Heart left ventricle (tissue), 16 donors: ENCODE data around the gene NFX1. TPM values are rescaled to one million over a fixed set of nuclear protein-coding genes. Genes with fewer than 3 reads are reported as not detected.

ENCODE experiments used
- ATAC-seq, 4 donors: fragments of 200-7000 bp; cut with Tn5 transposase; one replicate each; pipeline ENCODE4 v1.9.1; 2020 to 2022; ENCODE audit warnings: moderate library complexity in 4 of 4, mild to moderate bottlenecking in 3 of 4, moderate number of reproducible peaks in 1 of 4
- DNase-seq, 5 donors: peaks; one replicate each; pipeline ENCODE4 v3.0.0-alpha.2; 2020
- H3K27ac ChIP-seq, 12 donors: fragments of 200-600 bp; sonication (generic) in 4 of 12; one replicate each; pipeline versions ENCODE4 v1.5.0 to v1.8.0; 2016 to 2022; ENCODE audit warnings: mild to moderate bottlenecking in 2 of 12
- H3K27me3 ChIP-seq, 9 donors: fragments of 200-600 bp; sonication (generic) in 2 of 9; one replicate each; pipeline versions ENCODE4 v1.5.1 to v1.8.0; 2016 to 2022; ENCODE audit warnings: mild to moderate bottlenecking in 3 of 9
- H3K36me3 ChIP-seq, 9 donors: fragments of 200-600 bp; sonication (generic) in 2 of 9; one replicate each; pipeline versions ENCODE4 v1.5.0 to v1.8.0; 2018 to 2022; ENCODE audit warnings: mild to moderate bottlenecking in 2 of 9
- H3K4me1 ChIP-seq, 12 donors: fragments of 200-600 bp; sonication (generic) in 4 of 12; one replicate each; pipeline versions ENCODE4 v1.5.0 to v1.8.0; 2016 to 2022; ENCODE audit warnings: mild to moderate bottlenecking in 3 of 12
- H3K4me3 ChIP-seq, 12 donors: fragments of 200-600 bp; sonication (generic) in 4 of 12; one replicate each; pipeline versions ENCODE4 v1.5.0 to v1.8.0; 2017 to 2022; ENCODE audit warnings: mild to moderate bottlenecking in 9 of 12, moderate library complexity in 4 of 12
- H3K9me3 ChIP-seq, 12 donors: fragments of 200-600 bp; sonication (generic) in 4 of 12; one replicate each; pipeline versions ENCODE4 v1.5.0 to v1.8.0; 2016 to 2022; ENCODE audit warnings: mild to moderate bottlenecking in 1 of 12
- POLR2A ChIP-seq, 2 donors: fragments of 450-650 bp; IDR thresholded peaks; one replicate each; pipeline ENCODE4 v1.6.1; 2017; ENCODE audit warnings: antibody characterized with exemption in 2 of 2, mild to moderate bottlenecking in 2 of 2, moderate library complexity in 2 of 2
- WGBS, 4 donors: extraction: QIAGEN DNeasy Blood & Tissue Kit in 2 of 4; methylation state at CpG; one replicate each; pipeline versions ENCODE4 v1.1.5 to v1.1.7; 2013 to 2018; 5-methylcytosine and 5-hydroxymethylcytosine counted together
- intact Hi-C, 10 donors: fragments of 100-400 bp; cut with DNase I; formaldehyde crosslinking; loops; one replicate each; pipeline versions ENCODE4 v1.11.1 to v1.14.2; 2022
- polyA plus RNA-seq, 2 donors: library from polyadenylated mRNA; stranded (reverse); fragments of 200-250 nt; gene quantifications; one replicate each; pipeline ENCODE4 v1.2.3, GENCODE V29; 2013
- total RNA-seq, 9 donors: library from RNA; depleted of rRNA in 2 of 9; stranded (reverse); fragments of >200 nt in 2 of 9; fragmentation: NEBNext Ultra II Directional in 3 of 9; extraction: Animal tissue kit (Norgen Biotek cat#: 25700) in 3 of 9; gene quantifications; one replicate each; pipeline versions ENCODE4 v1.1.0 to v1.2.4, GENCODE V29; 2016 to 2023
- TF ChIP-seq, protein P1 (sequence below), 12 donors: fragments of 200-600 bp; sonication (generic) in 4 of 12; IDR thresholded peaks; one replicate each; pipeline versions ENCODE4 v1.5.0 to v1.8.0; 2018 to 2022; ENCODE audit warnings: antibody characterized with exemption in 12 of 12, mild to moderate bottlenecking in 5 of 12
- donor health status: ischemic (EF 13 %, LVEDD 7.1; RV severe dilation, severe dysfunction).
- donor health status: healthy with polysubstance abuse.
- donor health status: DM: no; HTN: yes; CAD: no.
- donor health status: DM: no; HTN: no; CAD: no.
- donor health status: ischemic (EF 25% LVEDD 6.9; RV normal size, moderate dysfunction).
- donor health status: ischemic (EF 25% LVEDD 5.7; RV mildly dilated, moderate dysfunction).
- donor health status: healthy.
- donor health status: DM: yes; HTN: yes; CAD: no.
- donor health status: ischemic (EF 35%, LVEDD 5.7; RV mildly dilated, moderate dysfunction).
- donor health status: nonischemic (EF 11% LVEDD 7.7; RV severe dilation, severe dysfunction).
- donor health status: DM: yes; HTN: yes; CAD: no.
- donor health status: PGD.
- donor health status: ischemic (EF 29% LVEDD 5.4; RV normal size, mild dysfunction).
- donor health status: nonischemic (EF 23%, LVEDD 6.1; RV moderate dilation, normal function).

NFX1 gene
- total and polyA plus RNA-seq, 11 donors, result 13.7 to 42.0 (median 32.7) TPM

- Histone ChIP-seq H3K4me1 (peaks cover 0 to 17% (median 3%) of the 10 kb centered on the region in 12 donors), H3K27ac (peak overlapping the region in 1 of 12 donors; percentile 76), H3K9me3 (no peaks in the 10 kb centered on the region), H3K36me3 (peaks cover 0 to 65% (median 61%) of the 10 kb centered on the region in 9 donors), H3K4me3 (no peak overlapping the region), H3K27me3 (no peaks in the 10 kb centered on the region)
- DNase-seq (no peak), ATAC-seq (no peak)
- WGBS, 4 donors, result 95 to 98% (median 96%) methylated on average over 4 of the region's 4 CpGs
- intact Hi-C loops, result loop anchor here in 1 of 10 donors (5.0 kb wide), 1 partner anchor 37 kb away; no protein-coding TSS in a partner anchor
- TF ChIP-seq, protein P1, sequence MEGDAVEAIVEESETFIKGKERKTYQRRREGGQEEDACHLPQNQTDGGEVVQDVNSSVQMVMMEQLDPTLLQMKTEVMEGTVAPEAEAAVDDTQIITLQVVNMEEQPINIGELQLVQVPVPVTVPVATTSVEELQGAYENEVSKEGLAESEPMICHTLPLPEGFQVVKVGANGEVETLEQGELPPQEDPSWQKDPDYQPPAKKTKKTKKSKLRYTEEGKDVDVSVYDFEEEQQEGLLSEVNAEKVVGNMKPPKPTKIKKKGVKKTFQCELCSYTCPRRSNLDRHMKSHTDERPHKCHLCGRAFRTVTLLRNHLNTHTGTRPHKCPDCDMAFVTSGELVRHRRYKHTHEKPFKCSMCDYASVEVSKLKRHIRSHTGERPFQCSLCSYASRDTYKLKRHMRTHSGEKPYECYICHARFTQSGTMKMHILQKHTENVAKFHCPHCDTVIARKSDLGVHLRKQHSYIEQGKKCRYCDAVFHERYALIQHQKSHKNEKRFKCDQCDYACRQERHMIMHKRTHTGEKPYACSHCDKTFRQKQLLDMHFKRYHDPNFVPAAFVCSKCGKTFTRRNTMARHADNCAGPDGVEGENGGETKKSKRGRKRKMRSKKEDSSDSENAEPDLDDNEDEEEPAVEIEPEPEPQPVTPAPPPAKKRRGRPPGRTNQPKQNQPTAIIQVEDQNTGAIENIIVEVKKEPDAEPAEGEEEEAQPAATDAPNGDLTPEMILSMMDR (IDR thresholded peaks at IDR 0.05), result no peak
- TF ChIP-seq POLR2A (IDR thresholded peaks at IDR 0.05), result no peak
Observed at GRCh38 chr9:33348998-33349397, 58.7 kb downstream of the NFX1 start.

DNA sequence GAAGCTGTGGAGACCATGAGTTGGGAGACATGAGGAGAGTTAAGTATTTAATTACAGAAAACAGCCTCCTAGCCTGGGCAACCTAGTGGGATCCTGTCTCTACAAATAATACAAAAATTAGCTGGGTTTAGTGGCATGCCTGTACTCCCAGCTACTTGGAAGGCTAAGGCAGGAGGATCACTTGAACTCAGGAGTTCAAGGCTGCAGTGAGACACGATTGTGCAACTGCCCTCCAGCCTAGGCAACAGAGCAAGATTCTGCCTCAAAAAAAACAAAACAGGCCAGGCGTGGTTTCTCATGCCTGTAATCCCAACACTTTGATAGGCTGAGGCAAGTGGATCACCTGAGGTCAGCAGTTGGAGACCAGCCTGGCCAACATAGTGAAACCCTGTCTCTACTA lies 59.4 kb downstream of the NFX1 start:
- TF ChIP-seq, protein P1 (IDR thresholded peaks at IDR 0.05), result no peak
- TF ChIP-seq POLR2A (IDR thresholded peaks at IDR 0.05), result no peak
- Histone ChIP-seq H3K36me3 (peaks cover 0 to 63% (median 61%) of the 10 kb centered on the region in 9 donors), H3K4me1 (peaks cover 0 to 23% (median 9%) of the 10 kb centered on the region in 12 donors), H3K27ac (peak overlapping the region in 4 of 12 donors; percentile 26 to 76 (median 50)), H3K4me3 (no peak overlapping the region), H3K9me3 (no peaks in the 10 kb centered on the region), H3K27me3 (no peaks in the 10 kb centered on the region)
- intact Hi-C loops, result loop anchor here in 2 of 10 donors (5.0 to 10.0 kb wide), 3 partner anchors 37 to 65 kb away; partner anchors contain the start of gene NFX1 (in 1 of the 2)
- 91 to 96% (median 93%) methylated on average over 2 of the region's 2 CpGs for WGBS, 4 donors
- ATAC-seq (peak in 1 of 4 donors; percentile 4), DNase-seq (no peak)

- no peaks in the 10 kb centered on the region for H3K9me3 ChIP-seq
- H3K27ac ChIP-seq, result peak overlapping the region in 7 of 12 donors; percentile 1 to 76 (median 41)
- H3K36me3 ChIP-seq, result peaks cover 0 to 63% (median 56%) of the 10 kb centered on the region in 9 donors
- H3K27me3 ChIP-seq, result no peaks in the 10 kb centered on the region
- H3K4me3 ChIP-seq, result no peak overlapping the region
- DNase-seq (no peak), ATAC-seq (peak in 3 of 4 donors; percentile 52 to 75 (median 71))
- TF ChIP-seq, protein P1 (IDR thresholded peaks at IDR 0.05), result no peak
- TF ChIP-seq POLR2A (IDR thresholded peaks at IDR 0.05), result no peak
- 66 to 82% (median 74%) methylated on average over 2 of the region's 2 CpGs for WGBS, 4 donors
- H3K4me1 ChIP-seq, result peaks cover 0 to 28% (median 11%) of the 10 kb centered on the region in 12 donors
- intact Hi-C loops, result loop anchor here in 1 of 10 donors (10.0 kb wide), 2 partner anchors 56 to 64 kb away; partner anchors contain the start of gene NFX1
Observed at GRCh38 chr9:33350310-33350709, 60.0 kb downstream of the NFX1 start.

- 64 to 84% (median 78%) methylated on average over 3 to 4 of the region's 4 CpGs for WGBS, 4 donors
- no peak for TF ChIP-seq POLR2A (IDR thresholded peaks at IDR 0.05)
- TF ChIP-seq, protein P1 (IDR thresholded peaks at IDR 0.05), result no peak
- DNase-seq (peak in 1 of 5 donors; percentile 34), ATAC-seq (peak; percentile 27 to 51 (median 38))
- Histone ChIP-seq H3K4me1 (peaks cover 0 to 29% (median 11%) of the 10 kb centered on the region in 12 donors), H3K9me3 (no peaks in the 10 kb centered on the region), H3K4me3 (no peak overlapping the region), H3K27me3 (no peaks in the 10 kb centered on the region), H3K36me3 (peaks cover 0 to 63% (median 49%) of the 10 kb centered on the region in 9 donors), H3K27ac (no peak overlapping the region)
- intact Hi-C loops, result loop anchor here in 1 of 10 donors (10.0 kb wide), 2 partner anchors 57 to 63 kb away; partner anchors contain the start of gene NFX1
Observed at GRCh38 chr9:33351547-33351946, 61.2 kb downstream of the NFX1 start.
